LHCN-M2 (cell line): ENCODE measurements around the gene MYT1. TPM values are rescaled to one million over a fixed set of nuclear protein-coding genes. Genes with fewer than 3 reads are reported as not detected.
A peak's percentile ranks its signal among the peaks of the same experiment; 100 is the strongest.
"Not testable (repeated sequence)": the region's sequence is repeated elsewhere in the genome, so short reads cannot be mapped to it uniquely, and the experiment has no call there.

Source experiments
- DNase-seq: peaks from one replicate; pipeline ENCODE4 v3.0.0-alpha.2; 2012; ENCODE audit warnings: low read depth
- polyA plus RNA-seq: library from polyadenylated mRNA; unstranded; fragments of >200 nt; gene quantifications from one replicate; pipeline ENCODE4 v1.2.1, GENCODE V29; 2012; ENCODE audit warnings: missing spikeins
- total RNA-seq: library from RNA; depleted of rRNA; stranded (reverse); fragments of >200 nt; gene quantifications from 2 replicates; pipeline ENCODE4 v1.2.3, GENCODE V29; 2014; rRNA removed

Gene MYT1
- not detected in 2 replicates for total RNA-seq
- polyA plus RNA-seq: not detected

- DNase-seq: no peak
These were observed at the start of gene MYT1 for GRCh38 chr20:64164123-64164836. MYT1 (plus strand) TSS chr20:64164452; CDS start chr20:64198862, 34,410 bp downstream.

GRCh38 chr20:64115171-64115911 lies 48.9 kb upstream of the MYT1 start:
- DNase-seq: no peak

GRCh38 chr20:64116016-64116415 lies 48.2 kb upstream of the MYT1 start:
- DNase-seq: no peak

- DNase-seq: no peak
These were observed 47.5 kb upstream of the MYT1 start for GRCh38 chr20:64116541-64117431.

- not testable (repeated sequence) for DNase-seq
These were observed 46.8 kb upstream of the MYT1 start for GRCh38 chr20:64117432-64117777.

- no peak for DNase-seq
These were observed 45.0 kb upstream of the MYT1 start for GRCh38 chr20:64119301-64119680.

GRCh38 chr20:64119681-64120341 lies 44.4 kb upstream of the MYT1 start:
- no peak for DNase-seq

- DNase-seq: no peak
These were observed 42.7 kb upstream of the MYT1 start for GRCh38 chr20:64121586-64121985.

GRCh38 chr20:64122927-64123326 lies 41.3 kb upstream of the MYT1 start:
- not testable (repeated sequence) for DNase-seq

GRCh38 chr20:64123517-64123916 lies 40.7 kb upstream of the MYT1 start:
- DNase-seq: not testable (repeated sequence)

- no peak for DNase-seq
These were observed 35.0 kb upstream of the MYT1 start for GRCh38 chr20:64129146-64129782.

GRCh38 chr20:64130271-64130670 lies 34.0 kb upstream of the MYT1 start:
- no peak for DNase-seq

- DNase-seq: no peak
These were observed 33.4 kb upstream of the MYT1 start for GRCh38 chr20:64130876-64131275.

- DNase-seq: peak; percentile 20
These were observed 32.8 kb upstream of the MYT1 start for GRCh38 chr20:64131406-64131805.

GRCh38 chr20:64133951-64134407 lies 30.3 kb upstream of the MYT1 start:
- DNase-seq: no peak

- not testable (repeated sequence) for DNase-seq
These were observed 29.5 kb upstream of the MYT1 start for GRCh38 chr20:64134744-64135143.

GRCh38 chr20:64136004-64136710 lies 28.1 kb upstream of the MYT1 start:
- no peak for DNase-seq

- no peak for DNase-seq
These were observed 26.6 kb upstream of the MYT1 start for GRCh38 chr20:64137598-64138031.

- no peak for DNase-seq
These were observed 25.9 kb upstream of the MYT1 start for GRCh38 chr20:64138276-64138815.
